Heart left ventricle (tissue), 16 donors: ENCODE data around the gene HRAS. TPM values are rescaled to one million over a fixed set of nuclear protein-coding genes. Genes with fewer than 3 reads are reported as not detected.
A peak's percentile ranks its signal among the peaks of the same experiment; 100 is the strongest.

Experiments
- ATAC-seq, 4 donors: fragments of 200-7000 bp; cut with Tn5 transposase; one replicate each; pipeline ENCODE4 v1.9.1; 2020 to 2022; ENCODE audit warnings: moderate library complexity in 4 of 4, mild to moderate bottlenecking in 3 of 4, moderate number of reproducible peaks in 1 of 4
- DNase-seq, 5 donors: peaks; one replicate each; pipeline ENCODE4 v3.0.0-alpha.2; 2020
- H3K27ac ChIP-seq, 12 donors: fragments of 200-600 bp; sonication (generic) in 4 of 12; one replicate each; pipeline versions ENCODE4 v1.5.0 to v1.8.0; 2016 to 2022; ENCODE audit warnings: mild to moderate bottlenecking in 2 of 12
- H3K27me3 ChIP-seq, 9 donors: fragments of 200-600 bp; sonication (generic) in 2 of 9; one replicate each; pipeline versions ENCODE4 v1.5.1 to v1.8.0; 2016 to 2022; ENCODE audit warnings: mild to moderate bottlenecking in 3 of 9
- H3K36me3 ChIP-seq, 9 donors: fragments of 200-600 bp; sonication (generic) in 2 of 9; one replicate each; pipeline versions ENCODE4 v1.5.0 to v1.8.0; 2018 to 2022; ENCODE audit warnings: mild to moderate bottlenecking in 2 of 9
- H3K4me1 ChIP-seq, 12 donors: fragments of 200-600 bp; sonication (generic) in 4 of 12; one replicate each; pipeline versions ENCODE4 v1.5.0 to v1.8.0; 2016 to 2022; ENCODE audit warnings: mild to moderate bottlenecking in 3 of 12
- H3K4me3 ChIP-seq, 12 donors: fragments of 200-600 bp; sonication (generic) in 4 of 12; one replicate each; pipeline versions ENCODE4 v1.5.0 to v1.8.0; 2017 to 2022; ENCODE audit warnings: mild to moderate bottlenecking in 9 of 12, moderate library complexity in 4 of 12
- H3K9me3 ChIP-seq, 12 donors: fragments of 200-600 bp; sonication (generic) in 4 of 12; one replicate each; pipeline versions ENCODE4 v1.5.0 to v1.8.0; 2016 to 2022; ENCODE audit warnings: mild to moderate bottlenecking in 1 of 12
- POLR2A ChIP-seq, 2 donors: fragments of 450-650 bp; IDR thresholded peaks; one replicate each; pipeline ENCODE4 v1.6.1; 2017; ENCODE audit warnings: antibody characterized with exemption in 2 of 2, mild to moderate bottlenecking in 2 of 2, moderate library complexity in 2 of 2
- WGBS, 4 donors: extraction: QIAGEN DNeasy Blood & Tissue Kit in 2 of 4; methylation state at CpG; one replicate each; pipeline versions ENCODE4 v1.1.5 to v1.1.7; 2013 to 2018; 5-methylcytosine and 5-hydroxymethylcytosine counted together
- intact Hi-C, 10 donors: fragments of 100-400 bp; cut with DNase I; formaldehyde crosslinking; loops; one replicate each; pipeline versions ENCODE4 v1.11.1 to v1.14.2; 2022
- polyA plus RNA-seq, 2 donors: library from polyadenylated mRNA; stranded (reverse); fragments of 200-250 nt; gene quantifications; one replicate each; pipeline ENCODE4 v1.2.3, GENCODE V29; 2013
- total RNA-seq, 9 donors: library from RNA; depleted of rRNA in 2 of 9; stranded (reverse); fragments of >200 nt in 2 of 9; fragmentation: NEBNext Ultra II Directional in 3 of 9; extraction: Animal tissue kit (Norgen Biotek cat#: 25700) in 3 of 9; gene quantifications; one replicate each; pipeline versions ENCODE4 v1.1.0 to v1.2.4, GENCODE V29; 2016 to 2023
- TF ChIP-seq, protein P1 (sequence below), 12 donors: fragments of 200-600 bp; sonication (generic) in 4 of 12; IDR thresholded peaks; one replicate each; pipeline versions ENCODE4 v1.5.0 to v1.8.0; 2018 to 2022; ENCODE audit warnings: antibody characterized with exemption in 12 of 12, mild to moderate bottlenecking in 5 of 12
- donor health status: ischemic (EF 13 %, LVEDD 7.1; RV severe dilation, severe dysfunction).
- donor health status: healthy with polysubstance abuse.
- donor health status: DM: no; HTN: yes; CAD: no.
- donor health status: DM: no; HTN: no; CAD: no.
- donor health status: ischemic (EF 25% LVEDD 6.9; RV normal size, moderate dysfunction).
- donor health status: ischemic (EF 25% LVEDD 5.7; RV mildly dilated, moderate dysfunction).
- donor health status: healthy.
- donor health status: DM: yes; HTN: yes; CAD: no.
- donor health status: ischemic (EF 35%, LVEDD 5.7; RV mildly dilated, moderate dysfunction).
- donor health status: nonischemic (EF 11% LVEDD 7.7; RV severe dilation, severe dysfunction).
- donor health status: DM: yes; HTN: yes; CAD: no.
- donor health status: PGD.
- donor health status: ischemic (EF 29% LVEDD 5.4; RV normal size, mild dysfunction).
- donor health status: nonischemic (EF 23%, LVEDD 6.1; RV moderate dilation, normal function).

HRAS gene
- total and polyA plus RNA-seq, 11 donors: 44.0 to 99.3 (median 59.8) TPM

DNA sequence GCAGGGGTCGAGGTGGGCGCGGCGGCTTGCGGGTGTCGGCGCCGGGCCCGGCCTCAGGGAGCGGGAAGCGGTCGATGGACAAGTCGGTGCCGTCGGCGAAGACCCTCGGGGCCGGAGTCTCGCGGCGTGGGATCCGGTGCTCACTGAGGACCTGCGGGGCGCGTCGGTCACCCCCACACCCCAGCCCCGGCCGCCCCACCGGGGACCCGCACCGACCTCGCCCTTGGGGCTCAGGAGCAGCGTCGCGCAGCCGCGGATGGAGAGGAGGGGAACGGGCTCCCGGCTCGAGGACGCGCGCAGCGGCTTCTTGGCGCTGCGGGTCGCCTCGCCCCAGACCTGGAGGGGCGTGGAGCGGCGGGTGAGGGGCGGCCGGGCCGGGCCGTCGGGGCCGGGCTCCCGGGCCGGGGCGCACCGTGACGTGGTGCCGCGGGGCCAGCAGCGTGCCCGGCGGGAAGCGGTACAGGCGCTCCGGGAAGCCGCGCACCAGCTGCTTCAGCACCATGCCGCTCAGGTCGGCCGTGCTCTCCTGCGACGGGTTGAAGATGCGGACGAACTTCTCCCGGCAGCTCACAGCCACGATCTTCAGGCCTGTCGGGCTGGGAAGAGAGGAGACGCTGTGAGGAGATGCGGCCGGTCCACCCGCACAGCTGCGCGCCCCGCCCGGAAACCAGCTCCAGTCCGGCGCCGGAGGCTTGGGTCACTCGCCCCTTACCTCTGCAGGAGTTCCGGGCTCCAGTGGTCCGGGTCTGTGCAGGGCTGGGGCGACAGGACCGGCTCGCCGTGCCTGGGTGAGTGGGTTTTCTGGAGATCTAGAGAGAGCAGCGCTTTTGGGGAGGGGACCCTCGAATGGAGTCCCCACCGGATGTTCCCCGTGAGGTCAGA is 20.6 kb upstream of the HRAS start:
- intact Hi-C loops: loop anchor here in 8 of 10 donors (1.0 to 5.0 kb wide), 7 partner anchors 71 to 171 kb away; partner anchors contain the start of gene SCT (in 1 of the 8)
- Histone ChIP-seq H3K27me3 (peaks cover 27 to 82% (median 58%) of the 10 kb centered on the region in 9 donors), H3K36me3 (no peaks in the 10 kb centered on the region), H3K27ac (no peak overlapping the region), H3K4me1 (peaks cover 0 to 32% (median 16%) of the 10 kb centered on the region in 12 donors), H3K9me3 (no peaks in the 10 kb centered on the region), H3K4me3 (peak overlapping the region in 5 of 12 donors; percentile 6 to 50 (median 24))
- ATAC-seq: no peak
- TF ChIP-seq POLR2A (IDR thresholded peaks at IDR 0.05): no peak
- TF ChIP-seq, protein P1, sequence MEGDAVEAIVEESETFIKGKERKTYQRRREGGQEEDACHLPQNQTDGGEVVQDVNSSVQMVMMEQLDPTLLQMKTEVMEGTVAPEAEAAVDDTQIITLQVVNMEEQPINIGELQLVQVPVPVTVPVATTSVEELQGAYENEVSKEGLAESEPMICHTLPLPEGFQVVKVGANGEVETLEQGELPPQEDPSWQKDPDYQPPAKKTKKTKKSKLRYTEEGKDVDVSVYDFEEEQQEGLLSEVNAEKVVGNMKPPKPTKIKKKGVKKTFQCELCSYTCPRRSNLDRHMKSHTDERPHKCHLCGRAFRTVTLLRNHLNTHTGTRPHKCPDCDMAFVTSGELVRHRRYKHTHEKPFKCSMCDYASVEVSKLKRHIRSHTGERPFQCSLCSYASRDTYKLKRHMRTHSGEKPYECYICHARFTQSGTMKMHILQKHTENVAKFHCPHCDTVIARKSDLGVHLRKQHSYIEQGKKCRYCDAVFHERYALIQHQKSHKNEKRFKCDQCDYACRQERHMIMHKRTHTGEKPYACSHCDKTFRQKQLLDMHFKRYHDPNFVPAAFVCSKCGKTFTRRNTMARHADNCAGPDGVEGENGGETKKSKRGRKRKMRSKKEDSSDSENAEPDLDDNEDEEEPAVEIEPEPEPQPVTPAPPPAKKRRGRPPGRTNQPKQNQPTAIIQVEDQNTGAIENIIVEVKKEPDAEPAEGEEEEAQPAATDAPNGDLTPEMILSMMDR (IDR thresholded peaks at IDR 0.05): no peak
- DNase-seq: peak in 1 of 5 donors; percentile 22
- 4 to 18% (median 8%) methylated on average over 20 to 104 of the region's 104 CpGs for WGBS, 4 donors

DNA sequence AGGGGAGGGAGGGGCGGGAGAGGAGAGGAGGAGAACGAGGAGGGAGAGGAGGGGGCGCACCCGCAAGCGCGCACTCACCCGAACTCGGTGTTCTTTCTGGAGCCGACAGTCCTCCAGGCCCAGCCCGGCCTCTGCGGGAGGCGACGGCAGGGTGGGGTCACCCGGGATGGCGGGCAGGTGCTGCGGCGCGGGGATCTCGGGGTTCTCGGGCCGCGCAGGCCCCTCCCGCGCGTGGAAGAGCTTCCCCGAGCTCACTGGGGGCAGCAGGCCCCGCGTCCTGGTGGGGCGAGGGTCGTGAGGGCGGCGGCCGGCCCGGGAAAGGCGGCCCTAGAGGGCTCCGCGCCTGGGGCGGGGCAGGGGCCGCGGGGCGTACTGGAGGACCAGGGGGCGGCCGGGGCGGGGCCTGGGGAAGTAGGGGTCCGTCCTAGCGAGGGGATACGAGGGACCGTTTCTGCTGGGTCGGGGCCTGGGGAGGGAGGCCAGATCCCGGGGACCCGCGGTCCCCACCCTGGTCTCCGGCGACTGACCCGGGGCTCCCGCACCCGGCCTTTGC is 19.9 kb upstream of the HRAS start:
- peaks cover 0 to 28% (median 14%) of the 10 kb centered on the region in 12 donors for H3K4me1 ChIP-seq
- TF ChIP-seq POLR2A (IDR thresholded peaks at IDR 0.05): no peak
- TF ChIP-seq, protein P1 (IDR thresholded peaks at IDR 0.05): peak in 3 of 12 donors; percentile 2 to 14 (median 6)
- peak overlapping the region in 6 of 12 donors; percentile 6 to 50 (median 24) for H3K4me3 ChIP-seq
- H3K27ac ChIP-seq: no peak overlapping the region
- intact Hi-C loops: loop anchor here in 8 of 10 donors (1.0 to 5.0 kb wide), 7 partner anchors 72 to 172 kb away; partner anchors contain the start of gene SCT (in 1 of the 8)
- WGBS, 4 donors: 1 to 2% (median 2%) methylated on average over 14 to 57 of the region's 57 CpGs
- no peak for ATAC-seq
- H3K27me3 ChIP-seq: peaks cover 27 to 84% (median 58%) of the 10 kb centered on the region in 9 donors
- H3K9me3 ChIP-seq: no peaks in the 10 kb centered on the region
- H3K36me3 ChIP-seq: no peaks in the 10 kb centered on the region
- peak in 1 of 5 donors; percentile 20 for DNase-seq

DNA sequence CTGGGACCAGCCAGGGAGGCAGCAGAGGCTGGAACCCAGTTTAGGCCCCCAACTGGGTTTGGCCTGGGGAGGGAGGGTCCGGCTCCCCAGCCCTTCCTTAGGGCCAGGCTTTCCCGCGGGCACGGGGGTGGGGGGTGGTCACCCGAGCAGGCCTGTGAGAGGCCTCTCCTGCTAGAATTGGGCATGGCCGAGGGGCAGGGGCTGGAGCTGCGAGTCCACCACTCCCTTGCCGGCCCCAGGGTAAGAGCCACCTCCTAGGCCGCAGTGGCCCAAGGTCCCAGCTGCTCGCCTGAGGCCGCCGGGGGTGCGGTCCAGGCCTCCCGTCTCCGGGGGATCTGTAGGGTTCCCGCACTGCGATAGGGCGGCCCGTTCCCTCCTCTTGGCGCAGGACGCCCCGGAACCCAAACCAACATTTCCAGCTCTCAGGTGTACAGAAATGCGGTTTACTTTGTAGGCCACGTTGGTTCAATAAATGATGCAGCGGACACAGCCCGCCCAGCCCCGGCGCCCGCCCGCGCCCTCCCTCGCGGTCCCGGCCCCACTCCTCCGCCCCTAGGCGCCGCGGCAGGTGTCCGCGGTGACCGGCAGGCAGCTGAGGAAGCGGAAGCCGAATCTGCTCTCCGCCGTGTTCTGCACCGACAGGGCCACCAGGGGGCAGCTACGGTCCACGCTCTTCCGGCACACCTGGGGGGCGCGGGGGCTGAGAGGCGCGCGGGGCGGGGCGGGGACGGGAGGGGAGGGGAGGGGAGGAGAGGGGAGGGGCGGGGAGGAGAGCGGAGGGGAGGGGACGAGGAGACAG is 19.3 kb upstream of the HRAS start:
- H3K9me3 ChIP-seq: no peaks in the 10 kb centered on the region
- no peaks in the 10 kb centered on the region for H3K36me3 ChIP-seq
- peak overlapping the region in 9 of 12 donors; percentile 10 to 50 (median 25) for H3K4me3 ChIP-seq
- H3K27ac ChIP-seq: no peak overlapping the region
- TF ChIP-seq, protein P1 (IDR thresholded peaks at IDR 0.05): peak; percentile 38 to 66 (median 54)
- TF ChIP-seq POLR2A (IDR thresholded peaks at IDR 0.05): no peak
- DNase-seq: peak in 3 of 5 donors; percentile 49 to 59 (median 55)
- peaks cover 27 to 87% (median 58%) of the 10 kb centered on the region in 9 donors for H3K27me3 ChIP-seq
- intact Hi-C loops: loop anchor here in 9 of 10 donors (1.0 to 5.0 kb wide), 7 partner anchors 73 to 173 kb away; partner anchors contain the start of gene SCT (in 1 of the 9)
- peak in 3 of 4 donors; percentile 29 to 69 (median 56) for ATAC-seq
- WGBS, 4 donors: 0 to 13% (median 9%) methylated on average over 1 to 57 of the region's 60 CpGs
- peaks cover 0 to 22% (median 13%) of the 10 kb centered on the region in 12 donors for H3K4me1 ChIP-seq
